ENCODE results near the gene MBOAT1.

DNA sequence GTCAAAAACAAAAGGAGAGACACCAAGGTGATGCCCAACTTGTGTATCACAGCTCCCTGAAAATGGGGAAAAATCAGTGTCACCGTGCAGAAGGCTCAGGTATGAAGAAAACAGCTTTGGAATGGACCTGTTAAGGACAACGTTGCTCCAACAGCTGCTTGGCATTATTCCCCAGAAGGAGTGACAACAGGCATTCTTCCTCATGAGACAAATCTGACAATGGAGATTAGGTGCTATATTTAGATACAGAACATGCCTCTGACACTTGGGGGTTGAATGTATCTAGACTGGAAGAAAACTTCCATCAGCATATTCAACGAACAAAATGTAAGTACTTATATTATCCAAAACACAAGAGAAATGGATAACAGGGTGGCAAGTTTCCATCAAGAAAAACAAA lies 87.7 kb downstream of the MBOAT1 start:
- TF ChIP-seq, protein P1, sequence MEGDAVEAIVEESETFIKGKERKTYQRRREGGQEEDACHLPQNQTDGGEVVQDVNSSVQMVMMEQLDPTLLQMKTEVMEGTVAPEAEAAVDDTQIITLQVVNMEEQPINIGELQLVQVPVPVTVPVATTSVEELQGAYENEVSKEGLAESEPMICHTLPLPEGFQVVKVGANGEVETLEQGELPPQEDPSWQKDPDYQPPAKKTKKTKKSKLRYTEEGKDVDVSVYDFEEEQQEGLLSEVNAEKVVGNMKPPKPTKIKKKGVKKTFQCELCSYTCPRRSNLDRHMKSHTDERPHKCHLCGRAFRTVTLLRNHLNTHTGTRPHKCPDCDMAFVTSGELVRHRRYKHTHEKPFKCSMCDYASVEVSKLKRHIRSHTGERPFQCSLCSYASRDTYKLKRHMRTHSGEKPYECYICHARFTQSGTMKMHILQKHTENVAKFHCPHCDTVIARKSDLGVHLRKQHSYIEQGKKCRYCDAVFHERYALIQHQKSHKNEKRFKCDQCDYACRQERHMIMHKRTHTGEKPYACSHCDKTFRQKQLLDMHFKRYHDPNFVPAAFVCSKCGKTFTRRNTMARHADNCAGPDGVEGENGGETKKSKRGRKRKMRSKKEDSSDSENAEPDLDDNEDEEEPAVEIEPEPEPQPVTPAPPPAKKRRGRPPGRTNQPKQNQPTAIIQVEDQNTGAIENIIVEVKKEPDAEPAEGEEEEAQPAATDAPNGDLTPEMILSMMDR (IDR thresholded peaks at IDR 0.05): no peak
- no peak for TF ChIP-seq POLR2A (IDR thresholded peaks at IDR 0.05)
